GM12801 (cell line): ENCODE results near the gene FUS.

ENCODE experiments used
- CTCF ChIP-seq: IDR thresholded peaks from one replicate; pipeline ENCODE4 v1.5.1; 2011; ENCODE audit warnings: control low read depth; ENCODE audit not compliant: insufficient read length; ENCODE audit errors: extremely low read depth

The FUS gene

GRCh38 chr16:31134091-31134571 lies 45.8 kb upstream of the FUS start:
- no peak for TF ChIP-seq CTCF

- no peak for TF ChIP-seq CTCF
Measured at GRCh38 chr16:31134625-31135534, 45.1 kb upstream of the FUS start.

GRCh38 chr16:31135535-31136286 lies 44.2 kb upstream of the FUS start, which contains the start of gene PRSS8:
TSS of gene PRSS8 (minus strand) at chr16:31135727. CDS start at chr16:31135498, 229 bp downstream.
- no peak for TF ChIP-seq CTCF

- TF ChIP-seq CTCF: no peak
Measured at GRCh38 chr16:31136287-31136662, 43.7 kb upstream of the FUS start.

- TF ChIP-seq CTCF: no peak
Measured at GRCh38 chr16:31138621-31139578, 41.0 kb upstream of the FUS start.

GRCh38 chr16:31141489-31142108 lies 38.3 kb upstream of the FUS start:
- TF ChIP-seq CTCF: no peak
